ENCODE measurements around the gene CNIH3.

- no peak for TF ChIP-seq CTCF (IDR thresholded peaks at IDR 0.05; ENCODE audit: low read length)
- no peak for TF ChIP-seq EZH2 (IDR thresholded peaks at IDR 0.05; ENCODE audit: borderline replicate concordance, low read length)
Observed at GRCh38 chr1:224719716-224720115, 103.6 kb downstream of the CNIH3 start.

All from OCI-LY1 (cell line).